GM23248 (cell line): ENCODE data around the gene CHRNE.

Experiments used
- EZH2 ChIP-seq: fragments of 200-600 bp; sonication (generic); IDR thresholded peaks from 2 replicates; pipeline ENCODE4 v1.6.1; 2018; ENCODE audit warnings: antibody characterized with exemption, mild to moderate bottlenecking; ENCODE audit not compliant: insufficient read depth, poor library complexity, severe bottlenecking
- EZH2phosphoT487 ChIP-seq: fragments of 200-600 bp; sonication (generic); IDR thresholded peaks from 2 replicates; pipeline ENCODE4 v1.6.1; 2018; ENCODE audit warnings: antibody characterized with exemption, moderate library complexity, mild to moderate bottlenecking, low read depth; ENCODE audit not compliant: insufficient read depth

DNA sequence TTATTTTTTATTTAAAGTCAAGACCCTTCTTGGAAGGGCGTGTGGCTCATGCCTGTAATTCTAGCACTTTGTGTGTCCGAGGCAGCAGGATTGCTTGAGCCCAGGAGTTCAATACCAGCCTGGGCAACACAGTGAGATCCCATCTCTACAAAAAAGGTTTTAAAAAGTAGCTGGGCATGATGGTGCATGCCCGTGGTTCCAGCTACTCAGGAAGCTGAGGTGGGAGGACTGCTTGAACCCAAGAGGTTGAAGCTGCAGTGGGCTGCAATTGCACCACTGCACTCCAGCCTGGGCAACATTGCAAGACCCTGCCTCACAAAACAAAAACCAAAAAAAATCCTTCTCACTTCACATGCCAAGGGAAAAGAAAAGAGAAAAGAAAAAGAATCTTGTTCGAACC lies 40.2 kb downstream of the CHRNE start:
- TF ChIP-seq EZH2 (no peak), EZH2phosphoT487 (no peak)
